Measurements from ENCODE around the gene FUT6.
"Not testable (repeated sequence)": the region's sequence is repeated elsewhere in the genome, so short reads cannot be mapped to it uniquely, and the experiment has no call there.

Gene FUT6

GRCh38 chr19:5877882-5878281 lies 38.4 kb upstream of the FUT6 start:
- Histone ChIP-seq H3K9ac (ENCODE audit: low read length) (no peak overlapping the region), H3K36me3 (replicated peaks; ENCODE audit: insufficient read depth, low read length) (no peaks in the 10 kb centered on the region), H3K4me2 (ENCODE audit: low read depth, low read length) (no peak overlapping the region), H3K9me2 (replicated peaks; ENCODE audit: insufficient read depth, low read length) (no peaks in the 10 kb centered on the region), H3K4me1 (ENCODE audit: low read length) (no peaks in the 10 kb centered on the region), H3K27me3 (replicated peaks; ENCODE audit: insufficient read depth, low read length) (peaks cover 77% of the 10 kb centered on the region), H2AFZ (ENCODE audit: low read length) (no peak overlapping the region), H3K79me2 (ENCODE audit: low read length) (no peaks in the 10 kb centered on the region), H4K20me1 (ENCODE audit: insufficient read depth, low read length) (no peaks in the 10 kb centered on the region), H3K4me3 (ENCODE audit: low read length) (no peak overlapping the region), H3K27ac (ENCODE audit: low read length) (no peak overlapping the region), H3F3A (ENCODE audit: insufficient read depth, low read length) (no peaks in the 10 kb centered on the region), H3K9me3 (replicated peaks; ENCODE audit: insufficient read depth, low read length) (no peaks in the 10 kb centered on the region)
- DNase-seq = no peak
- TF ChIP-seq EZH2 (optimal IDR thresholded peaks at IDR 0.05; ENCODE audit: low read depth, low read length) (no peak), EZH2phosphoT487 (IDR thresholded peaks at IDR 0.05; ENCODE audit: low read length) (no peak), CTCF (IDR thresholded peaks at IDR 0.05; ENCODE audit: low read length) (no peak)

GRCh38 chr19:5877427-5877826 lies 37.9 kb upstream of the FUT6 start:
- Histone ChIP-seq H3K9ac (ENCODE audit: low read length) (no peak overlapping the region), H3K4me2 (ENCODE audit: low read depth, low read length) (no peak overlapping the region)
- DNase-seq = no peak

GRCh38 chr19:5874496-5874895 lies 35.0 kb upstream of the FUT6 start:
- not testable (repeated sequence) for H2AFZ ChIP-seq (ENCODE audit: low read length); H3K4me2 ChIP-seq (ENCODE audit: low read depth, low read length); H3K9ac ChIP-seq (ENCODE audit: low read length); H3K79me2 ChIP-seq (ENCODE audit: low read length); H4K20me1 ChIP-seq (ENCODE audit: insufficient read depth, low read length); DNase-seq; H3K4me1 ChIP-seq (ENCODE audit: low read length); H3K9me2 ChIP-seq (replicated peaks; ENCODE audit: insufficient read depth, low read length); H3K4me3 ChIP-seq (ENCODE audit: low read length); H3K36me3 ChIP-seq (replicated peaks; ENCODE audit: insufficient read depth, low read length); H3F3A ChIP-seq (ENCODE audit: insufficient read depth, low read length); H3K9me3 ChIP-seq (replicated peaks; ENCODE audit: insufficient read depth, low read length); H3K27ac ChIP-seq (ENCODE audit: low read length)
- H3K27me3 ChIP-seq (replicated peaks; ENCODE audit: insufficient read depth, low read length) = peaks cover 69% of the 10 kb centered on the region

More at GRCh38 chr19:5877427-5877826, 37.9 kb upstream of the FUT6 start:
- Histone ChIP-seq H2AFZ (ENCODE audit: low read length) (no peak overlapping the region), H3K9me2 (replicated peaks; ENCODE audit: insufficient read depth, low read length) (no peaks in the 10 kb centered on the region), H3K4me1 (ENCODE audit: low read length) (no peaks in the 10 kb centered on the region), H3K36me3 (replicated peaks; ENCODE audit: insufficient read depth, low read length) (no peaks in the 10 kb centered on the region), H3K27me3 (replicated peaks; ENCODE audit: insufficient read depth, low read length) (peaks cover 77% of the 10 kb centered on the region), H3F3A (ENCODE audit: insufficient read depth, low read length) (no peaks in the 10 kb centered on the region), H4K20me1 (ENCODE audit: insufficient read depth, low read length) (no peaks in the 10 kb centered on the region), H3K9me3 (replicated peaks; ENCODE audit: insufficient read depth, low read length) (no peaks in the 10 kb centered on the region), H3K79me2 (ENCODE audit: low read length) (no peaks in the 10 kb centered on the region), H3K4me3 (ENCODE audit: low read length) (no peak overlapping the region), H3K27ac (ENCODE audit: low read length) (no peak overlapping the region)
- TF ChIP-seq EZH2 (optimal IDR thresholded peaks at IDR 0.05; ENCODE audit: low read depth, low read length) (no peak), EZH2phosphoT487 (IDR thresholded peaks at IDR 0.05; ENCODE audit: low read length) (no peak), CTCF (IDR thresholded peaks at IDR 0.05; ENCODE audit: low read length) (no peak)

- H3K4me1 ChIP-seq (ENCODE audit: low read length) = no peaks in the 10 kb centered on the region
- DNase-seq = no peak
- no peak overlapping the region for H3K9ac ChIP-seq (ENCODE audit: low read length)
- no peak overlapping the region for H3K27ac ChIP-seq (ENCODE audit: low read length)
- TF ChIP-seq CTCF (IDR thresholded peaks at IDR 0.05; ENCODE audit: low read length) = no peak
- TF ChIP-seq EZH2 (optimal IDR thresholded peaks at IDR 0.05; ENCODE audit: low read depth, low read length) = no peak
- TF ChIP-seq EZH2phosphoT487 (IDR thresholded peaks at IDR 0.05; ENCODE audit: low read length) = no peak
- no peak overlapping the region for H2AFZ ChIP-seq (ENCODE audit: low read length)
- no peaks in the 10 kb centered on the region for H3K79me2 ChIP-seq (ENCODE audit: low read length)
- H4K20me1 ChIP-seq (ENCODE audit: insufficient read depth, low read length) = no peaks in the 10 kb centered on the region
- H3F3A ChIP-seq (ENCODE audit: insufficient read depth, low read length) = no peaks in the 10 kb centered on the region
- H3K4me2 ChIP-seq (ENCODE audit: low read depth, low read length) = no peak overlapping the region
- no peaks in the 10 kb centered on the region for H3K9me2 ChIP-seq (replicated peaks; ENCODE audit: insufficient read depth, low read length)
- H3K27me3 ChIP-seq (replicated peaks; ENCODE audit: insufficient read depth, low read length) = peaks cover 65% of the 10 kb centered on the region
- no peaks in the 10 kb centered on the region for H3K36me3 ChIP-seq (replicated peaks; ENCODE audit: insufficient read depth, low read length)
- no peaks in the 10 kb centered on the region for H3K9me3 ChIP-seq (replicated peaks; ENCODE audit: insufficient read depth, low read length)
- H3K4me3 ChIP-seq (ENCODE audit: low read length) = no peak overlapping the region
These were observed 34.2 kb upstream of the FUT6 start for GRCh38 chr19:5873617-5874199.

All from MM.1S (cell line).